KMS-11 (cell line): ENCODE data around the gene CUEDC1.

Experiments used
- H2AFZ ChIP-seq: fragments of 200-600 bp; sonication (generic); 2 replicates; pipeline ENCODE4 v1.6.1; 2016; ENCODE audit warnings: antibody characterized with exemption, mixed run types, low read depth
- H3K27ac ChIP-seq: fragments of 200-600 bp; sonication (generic); 2 replicates; pipeline ENCODE4 v1.6.1; 2016; ENCODE audit warnings: mild to moderate bottlenecking, mixed run types
- H3K27me3 ChIP-seq: fragments of 200-600 bp; sonication (generic); 2 replicates; pipeline ENCODE4 v1.6.1; 2017; ENCODE audit warnings: mild to moderate bottlenecking, low read depth, mixed run types, moderate library complexity; ENCODE audit not compliant: insufficient read depth
- H3K36me3 ChIP-seq: fragments of 200-600 bp; sonication (generic); 2 replicates; pipeline ENCODE4 v1.6.1; 2017; ENCODE audit warnings: mild to moderate bottlenecking, mixed run types; ENCODE audit not compliant: insufficient read depth
- H3K4me1 ChIP-seq: fragments of 200-600 bp; sonication (generic); 2 replicates; pipeline ENCODE4 v1.6.1; 2016; ENCODE audit warnings: mild to moderate bottlenecking, low read depth, mixed run types; ENCODE audit not compliant: poor library complexity, severe bottlenecking
- H3K4me2 ChIP-seq: fragments of 200-600 bp; sonication (generic); 2 replicates; pipeline ENCODE4 v1.7.0; 2016; ENCODE audit warnings: mild to moderate bottlenecking, mixed run types
- H3K4me3 ChIP-seq: fragments of 200-600 bp; sonication (generic); IDR thresholded peaks from 2 replicates; pipeline ENCODE4 v1.6.1; 2017; ENCODE audit warnings: low read depth, low read length, mixed read lengths; ENCODE audit not compliant: insufficient read depth
- H3K79me2 ChIP-seq: fragments of 200-600 bp; sonication (generic); 2 replicates; pipeline ENCODE4 v1.6.1; 2016; ENCODE audit warnings: low read depth, mixed run types; ENCODE audit not compliant: insufficient read depth
- H3K9ac ChIP-seq: fragments of 200-600 bp; sonication (generic); 2 replicates; pipeline ENCODE4 v1.6.1; 2016; ENCODE audit warnings: mild to moderate bottlenecking, mixed run types
- H4K20me1 ChIP-seq: fragments of 200-600 bp; sonication (generic); 2 replicates; pipeline ENCODE4 v1.6.1; 2016; ENCODE audit warnings: mild to moderate bottlenecking, mixed run types; ENCODE audit not compliant: insufficient read depth
- CTCF ChIP-seq: fragments of 200-600 bp; sonication (generic); conservative IDR thresholded peaks from 2 replicates; pipeline ENCODE4 v1.6.1; 2017; ENCODE audit warnings: low read depth, mild to moderate bottlenecking, antibody characterized with exemption, low read length, moderate library complexity, mixed read lengths

The CUEDC1 gene

GRCh38 chr17:57817299-57817698, 137.9 kb downstream of the CUEDC1 start:
- no peak overlapping the region for H3K9ac ChIP-seq
- no peaks in the 10 kb centered on the region for H3K36me3 ChIP-seq
- no peak overlapping the region for H3K4me3 ChIP-seq
- H4K20me1 ChIP-seq, result no peaks in the 10 kb centered on the region
- H3K79me2 ChIP-seq, result no peaks in the 10 kb centered on the region
- no peaks in the 10 kb centered on the region for H3K4me1 ChIP-seq
- H3K4me2 ChIP-seq, result no peak overlapping the region
- no peak for TF ChIP-seq CTCF
- no peak overlapping the region for H2AFZ ChIP-seq
- H3K27me3 ChIP-seq, result no peaks in the 10 kb centered on the region
- H3K27ac ChIP-seq, result no peak overlapping the region

- no peaks in the 10 kb centered on the region for H3K4me1 ChIP-seq
- no peak overlapping the region for H3K4me2 ChIP-seq
- H2AFZ ChIP-seq, result no peak overlapping the region
- no peak overlapping the region for H3K27ac ChIP-seq
- no peak overlapping the region for H3K4me3 ChIP-seq
- H3K79me2 ChIP-seq, result no peaks in the 10 kb centered on the region
- H3K36me3 ChIP-seq, result no peaks in the 10 kb centered on the region
- no peaks in the 10 kb centered on the region for H4K20me1 ChIP-seq
- no peaks in the 10 kb centered on the region for H3K27me3 ChIP-seq
- no peak overlapping the region for H3K9ac ChIP-seq
- no peak for TF ChIP-seq CTCF
Measured at GRCh38 chr17:57814421-57814820, 140.8 kb downstream of the CUEDC1 start.

GRCh38 chr17:57811638-57812280, 143.5 kb downstream of the CUEDC1 start:
- TF ChIP-seq CTCF, result no peak
- H3K27me3 ChIP-seq, result no peaks in the 10 kb centered on the region
- no peaks in the 10 kb centered on the region for H3K4me1 ChIP-seq
- no peak overlapping the region for H3K27ac ChIP-seq
- H3K4me2 ChIP-seq, result no peak overlapping the region
- no peaks in the 10 kb centered on the region for H3K36me3 ChIP-seq
- no peak overlapping the region for H2AFZ ChIP-seq
- no peaks in the 10 kb centered on the region for H3K79me2 ChIP-seq
- H3K4me3 ChIP-seq, result no peak overlapping the region
- H3K9ac ChIP-seq, result no peak overlapping the region
- no peaks in the 10 kb centered on the region for H4K20me1 ChIP-seq
